A172 (cell line): ENCODE results near the gene PRDM4. TPM values are rescaled to one million over a fixed set of nuclear protein-coding genes. Genes with fewer than 3 reads are reported as not detected.
A peak's percentile ranks its signal among the peaks of the same experiment; 100 is the strongest.

Experiments
- DNase-seq: peaks from one replicate; pipeline ENCODE4 v3.0.0-alpha.2; 2015; ENCODE audit warnings: low spot score
- total RNA-seq: library from RNA; depleted of rRNA; stranded (reverse); fragments of >200 nt; shearing (Covaris generic); gene quantifications from 2 replicates; pipeline ENCODE4 v1.2.3, GENCODE V29; 2014; rRNA removed

The PRDM4 gene
- total RNA-seq, 1 experiment from 2014 or later: 34.0 TPM

GRCh38 chr12:107685360-107686248 is 75.3 kb downstream of the PRDM4 start, which contains the start of gene PWP1:
PWP1 (plus strand) TSS chr12:107685799; CDS start chr12:107685900, 101 bp downstream.
- peak; percentile 87 for DNase-seq

GRCh38 chr12:107684990-107685359 is 76.0 kb downstream of the PRDM4 start:
- peak; percentile 17 for DNase-seq

GRCh38 chr12:107684029-107684795 is 76.7 kb downstream of the PRDM4 start:
- no peak for DNase-seq

Other genes with a start within 250 kb of the PRDM4 start
- gene PWP1, start 75.3 kb downstream of the PRDM4 start, total RNA-seq: 79.2 and 117 TPM in 2 replicates
- gene ASCL4, start 13.6 kb upstream of the PRDM4 start, total RNA-seq: not detected in 2 replicates